GM21717 (cell line): ENCODE results near the gene TMEM164.

Experiments
- ATAC-seq: cut with Tn5 transposase; IDR thresholded peaks from one replicate; pipeline ENCODE4 v1.9.1; 2021; ENCODE audit warnings: mild to moderate bottlenecking, moderate library complexity; ENCODE audit not compliant: unreplicated experiment

TMEM164 gene

DNA sequence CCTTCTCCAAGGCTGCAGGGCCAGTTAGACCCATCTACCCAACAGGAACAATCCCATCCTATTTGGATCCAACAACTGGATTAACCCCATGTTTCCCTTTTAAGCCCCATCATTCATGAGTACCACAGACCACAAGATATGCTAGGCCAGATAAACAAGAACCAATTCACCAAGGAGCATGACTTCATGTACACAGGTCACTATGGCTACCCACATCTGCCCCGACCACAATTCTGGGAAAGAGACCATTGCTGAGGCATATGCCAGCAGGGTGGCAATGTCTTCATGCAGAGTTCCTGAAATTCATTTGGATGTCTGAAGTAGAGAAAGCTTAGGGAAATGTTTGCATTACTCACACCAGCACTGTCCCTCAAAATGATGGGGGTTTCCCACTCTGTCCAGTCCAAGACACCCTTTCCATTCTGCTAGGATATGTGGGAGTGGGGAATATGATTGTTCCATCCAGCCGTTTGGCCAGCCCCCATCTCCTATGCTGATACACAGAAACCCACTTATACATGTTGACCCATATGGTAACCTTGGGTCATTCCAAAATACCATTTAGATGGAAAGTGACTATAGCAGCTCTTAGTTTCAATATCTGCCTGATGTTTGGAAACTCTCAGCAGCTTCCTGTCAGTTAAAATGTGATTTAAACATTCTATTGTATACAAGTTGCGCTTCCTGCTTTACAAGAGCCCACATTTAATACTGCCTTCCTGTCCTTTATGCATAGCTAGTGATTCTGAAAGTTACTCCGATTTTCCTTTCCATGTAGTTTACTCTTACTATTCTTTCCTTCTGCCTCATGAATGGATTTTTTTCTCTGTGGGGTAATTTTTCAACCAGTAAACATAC, 186.0 kb downstream of the TMEM164 start:
- no peak for ATAC-seq

DNA sequence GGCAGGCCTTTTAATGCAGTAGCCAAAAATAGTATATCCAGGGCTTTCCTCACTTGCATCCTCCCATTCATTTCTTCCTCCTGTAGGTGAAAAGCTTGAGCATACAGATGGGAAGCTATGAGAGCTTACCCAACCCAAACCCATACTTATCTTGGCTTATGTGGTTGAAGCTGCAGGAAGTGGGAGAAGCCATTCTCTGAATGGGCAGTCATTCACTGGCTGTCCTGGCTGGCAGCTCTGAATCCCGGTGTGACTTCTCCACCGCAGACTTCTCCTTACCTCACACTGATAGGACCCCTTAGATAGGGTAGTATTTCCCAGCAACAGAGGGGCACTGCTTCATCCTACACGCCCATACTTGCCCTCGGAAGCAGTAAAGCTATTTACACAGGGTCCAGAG, 189.6 kb downstream of the TMEM164 start:
- ATAC-seq, result no peak

DNA sequence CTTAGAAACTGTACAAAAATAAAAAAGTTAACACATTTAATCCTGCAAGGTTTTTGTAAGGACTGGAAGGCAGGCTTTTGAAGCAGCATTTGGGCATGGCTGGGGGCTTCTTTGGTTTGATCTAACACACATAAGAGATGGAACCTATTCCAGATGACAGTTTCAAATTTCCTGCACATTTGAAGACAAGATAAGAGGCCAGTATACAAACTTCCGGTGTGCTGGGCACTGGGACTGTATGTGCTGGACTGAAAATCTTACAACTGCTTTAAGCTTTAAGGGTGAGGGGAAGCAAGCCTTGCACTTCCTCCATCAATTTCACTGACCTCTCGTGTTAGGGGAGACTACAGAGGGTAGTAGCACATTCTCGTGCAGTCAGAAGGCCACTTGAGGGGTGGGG, 192.1 kb downstream of the TMEM164 start:
- no peak for ATAC-seq

GRCh38 chrX:110201799-110202198, 198.9 kb downstream of the TMEM164 start:
- ATAC-seq, result no peak

GRCh38 chrX:110204986-110205385, 202.1 kb downstream of the TMEM164 start:
- no peak for ATAC-seq

DNA sequence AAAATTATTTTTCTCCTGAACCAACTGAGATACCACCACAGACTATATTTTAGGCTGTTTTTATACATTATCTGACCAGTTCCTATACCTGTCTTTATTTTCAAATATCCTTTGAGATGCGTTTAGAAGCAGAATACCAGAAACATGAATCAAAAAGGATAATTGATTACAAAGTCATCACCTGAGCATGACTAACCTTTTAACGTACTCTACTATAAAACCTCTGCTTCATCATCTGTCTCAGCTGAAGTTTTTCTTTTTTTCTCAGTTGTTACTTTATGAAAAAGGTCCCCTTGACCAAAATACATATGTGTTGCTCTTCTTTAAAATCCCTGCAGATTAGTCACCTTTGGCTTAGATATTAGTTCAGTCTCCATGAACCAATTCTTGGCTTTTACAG, 205.2 kb downstream of the TMEM164 start:
- ATAC-seq, result no peak

DNA sequence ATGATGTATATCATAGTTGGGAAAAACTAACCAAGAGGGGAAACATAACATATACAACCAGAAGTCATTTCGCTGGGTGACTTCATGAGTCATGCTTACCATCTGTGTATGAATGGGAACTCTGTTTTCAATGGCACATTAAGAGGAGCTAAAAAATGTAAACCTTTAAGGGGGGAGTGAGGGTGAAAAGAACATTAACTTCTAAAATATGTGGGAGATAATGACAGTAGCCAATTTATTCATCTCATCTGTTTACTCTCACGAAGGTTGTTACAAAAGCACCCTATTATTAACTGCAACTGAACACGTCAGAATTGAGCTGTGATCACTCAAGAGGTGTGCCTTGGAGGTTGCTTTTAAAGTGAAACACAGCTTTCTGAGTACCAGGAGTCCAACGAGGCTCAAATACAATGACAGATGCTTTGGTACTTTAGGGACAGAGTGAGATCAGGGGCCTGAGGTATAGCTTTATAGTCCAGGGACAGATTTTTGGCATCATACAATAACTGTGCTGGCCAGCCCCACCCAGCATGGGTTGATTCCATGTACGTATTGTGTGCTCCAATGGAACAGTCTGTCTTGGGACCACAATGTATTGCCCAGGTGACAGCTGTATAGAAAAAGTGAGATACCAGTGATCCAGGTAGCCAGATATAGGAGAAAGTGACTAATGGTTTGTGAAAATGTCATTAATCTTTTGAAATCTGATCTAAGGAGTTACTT, 207.7 kb downstream of the TMEM164 start:
- no peak for ATAC-seq

DNA sequence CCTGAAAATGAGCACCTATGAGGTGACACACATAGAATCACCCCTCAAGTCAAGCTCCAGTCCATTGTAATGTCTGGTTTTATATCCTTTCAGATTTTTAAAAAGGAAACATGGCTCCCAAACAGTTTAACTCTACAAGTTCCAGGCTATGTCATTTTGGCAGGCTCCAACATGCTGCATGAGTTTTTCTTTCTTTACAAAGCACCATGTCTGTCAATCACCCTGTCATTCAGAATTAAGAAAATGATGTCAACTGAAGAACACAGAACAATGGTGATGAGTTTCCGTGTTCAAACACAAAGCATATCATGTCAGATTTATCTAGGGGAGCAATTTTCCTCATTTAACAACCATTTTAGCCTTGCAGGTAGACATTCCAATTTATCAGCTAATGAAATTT, 208.4 kb downstream of the TMEM164 start:
- no peak for ATAC-seq

DNA sequence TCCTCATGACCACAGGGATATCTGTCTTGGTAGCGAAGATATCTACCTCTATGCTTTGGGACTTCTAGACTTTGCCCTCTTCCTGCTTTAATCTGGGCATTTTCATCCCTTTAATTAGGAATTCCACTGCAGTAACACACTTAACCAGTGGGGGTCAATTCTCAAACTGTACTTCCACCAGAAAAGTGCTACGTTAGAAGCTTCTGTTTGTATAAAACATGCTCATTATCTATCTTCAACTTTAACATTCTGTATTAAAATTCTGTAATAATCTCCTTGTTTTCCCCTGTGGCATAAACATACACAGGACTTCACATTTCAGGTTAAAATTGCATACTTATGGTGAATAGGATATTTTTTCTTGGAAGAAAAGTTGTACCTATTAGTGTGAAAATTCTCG, 209.4 kb downstream of the TMEM164 start:
- no peak for ATAC-seq

GRCh38 chrX:110213183-110213582, 210.3 kb downstream of the TMEM164 start:
- ATAC-seq, result no peak

GRCh38 chrX:110214684-110215083, 211.8 kb downstream of the TMEM164 start:
- ATAC-seq, result no peak

- no peak for ATAC-seq
Measured at GRCh38 chrX:110215411-110215810, 212.5 kb downstream of the TMEM164 start.

- ATAC-seq, result no peak
Measured at GRCh38 chrX:110216027-110216426, 213.1 kb downstream of the TMEM164 start.

DNA sequence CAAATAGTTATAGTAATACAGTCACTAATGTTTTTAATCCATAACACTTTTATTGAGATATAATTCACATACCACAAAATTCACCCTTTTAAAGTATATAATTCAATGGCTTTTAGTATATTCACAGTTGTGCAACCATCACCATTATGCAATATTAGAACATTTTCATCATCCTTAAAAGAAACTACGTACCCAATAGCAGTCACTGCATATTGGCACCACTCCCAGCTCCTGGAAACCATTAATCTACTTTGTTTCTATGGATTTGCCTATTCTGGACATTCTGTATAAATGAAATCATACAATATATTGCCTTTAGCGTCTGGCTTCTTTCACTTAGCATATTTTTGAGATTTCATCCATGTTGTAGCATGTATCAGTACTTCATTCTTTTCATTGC, 215.7 kb downstream of the TMEM164 start:
- ATAC-seq, result no peak

DNA sequence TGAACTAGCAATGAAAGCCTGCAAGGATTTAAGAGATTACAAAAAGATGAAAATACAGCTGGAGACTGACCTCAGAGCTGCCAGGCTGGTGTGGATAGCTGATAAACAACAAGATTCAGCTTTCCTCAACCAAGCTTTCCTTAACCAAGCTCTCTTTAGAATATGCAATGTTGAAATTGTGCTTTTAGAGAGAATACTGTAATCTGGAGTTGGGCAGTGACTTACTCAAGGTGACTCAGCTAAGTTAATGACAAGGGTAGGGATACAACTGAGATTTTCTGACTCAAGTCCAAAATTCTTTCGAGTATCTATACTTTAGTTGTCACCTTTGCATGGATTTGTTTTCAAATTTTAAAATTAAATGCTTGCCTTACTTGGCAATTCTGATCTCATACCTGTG, 217.0 kb downstream of the TMEM164 start:
- ATAC-seq, result no peak

DNA sequence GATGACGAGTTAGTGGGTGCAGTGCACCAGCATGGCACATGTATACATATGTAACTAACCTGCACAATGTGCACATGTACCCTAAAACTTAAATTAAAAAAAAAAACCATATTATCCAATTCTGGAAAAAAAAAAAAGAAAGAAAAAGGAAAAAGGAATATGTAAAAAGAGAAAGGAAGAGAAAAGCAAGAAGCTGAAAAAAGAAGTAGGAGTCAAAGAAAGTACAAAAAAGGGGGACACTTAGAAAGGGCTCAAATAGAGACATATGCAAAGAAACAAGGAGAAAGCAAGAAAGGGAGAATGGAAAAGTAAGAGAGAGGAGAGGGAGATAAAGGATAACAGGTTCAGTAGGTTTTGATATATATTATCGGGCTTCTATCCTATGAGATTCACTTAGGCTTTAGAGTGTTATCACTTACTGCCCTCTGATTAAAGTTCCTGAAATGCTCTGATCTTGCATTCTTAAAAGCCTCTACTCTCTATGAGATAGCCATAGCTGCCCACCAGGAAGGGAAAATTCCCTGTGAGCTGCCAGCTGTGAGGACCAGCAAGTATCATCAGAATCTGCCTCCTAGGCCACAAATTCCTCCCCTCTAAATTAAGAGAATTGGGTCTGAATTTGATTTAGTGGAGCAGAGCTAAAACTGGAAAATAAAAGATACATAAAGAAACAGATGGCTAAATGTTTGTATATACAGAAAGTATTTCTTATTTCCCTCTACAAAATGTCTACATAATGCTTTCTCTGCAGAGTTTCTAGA, 219.8 kb downstream of the TMEM164 start:
- no peak for ATAC-seq

- no peak for ATAC-seq
Measured at GRCh38 chrX:110224926-110225617, 222.2 kb downstream of the TMEM164 start.

DNA sequence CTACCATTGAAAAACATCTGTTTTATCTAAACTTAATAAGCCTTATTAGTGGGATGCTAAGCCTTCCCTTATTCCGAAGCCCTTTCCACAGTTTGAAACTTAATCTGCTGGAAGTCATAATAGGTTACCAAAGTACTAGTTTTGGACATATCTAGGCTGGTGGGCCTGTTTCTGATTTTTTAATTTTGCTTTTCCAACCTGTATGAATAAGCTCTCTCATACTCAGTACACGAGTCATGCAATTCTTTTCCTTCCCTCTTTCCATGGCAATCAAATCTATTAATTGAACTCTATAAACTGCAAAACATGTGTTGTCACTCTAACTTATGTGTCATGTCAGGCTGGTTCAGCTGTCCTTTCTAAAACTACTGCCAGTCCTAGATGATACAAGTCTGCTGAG, 224.0 kb downstream of the TMEM164 start:
- no peak for ATAC-seq
